T1000 (cell line): ENCODE measurements around the gene PABPC1L2B.
"Not testable (repeated sequence)": the region's sequence is repeated elsewhere in the genome, so short reads cannot be mapped to it uniquely, and the experiment has no call there.

ENCODE experiments used
- DNase-seq: peaks from one replicate; lab custom pipeline; 2025; ENCODE audit warnings: mixed read lengths; lab: John Stamatoyannopoulos, UW

PABPC1L2B gene

DNA sequence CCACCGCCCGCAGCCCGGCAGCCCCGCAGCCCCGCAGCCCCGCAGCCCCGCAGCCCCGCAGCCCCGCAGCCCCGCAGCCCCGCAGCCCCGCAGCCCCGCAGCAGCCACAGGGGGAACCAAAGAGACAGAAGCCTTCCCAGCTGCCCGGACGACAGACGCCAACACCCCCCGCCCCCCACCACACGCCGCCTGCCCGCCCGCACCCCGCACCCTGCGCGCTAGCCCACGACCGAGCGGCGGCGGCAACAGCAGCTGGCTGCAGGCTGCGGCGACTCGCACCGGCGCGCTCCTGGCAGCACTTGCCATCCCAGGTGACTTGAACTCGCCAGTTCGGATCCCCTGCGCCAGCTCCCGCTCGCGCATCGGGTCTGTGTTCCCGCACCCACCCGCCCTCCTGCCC, at the start of gene PABPC1L2B:
TSS of gene PABPC1L2B (plus strand) at position 207 of the 400 bp plus-strand sequence. CDS start 704 bp downstream, outside the sequence.
- DNase-seq, result not testable (repeated sequence)

DNA sequence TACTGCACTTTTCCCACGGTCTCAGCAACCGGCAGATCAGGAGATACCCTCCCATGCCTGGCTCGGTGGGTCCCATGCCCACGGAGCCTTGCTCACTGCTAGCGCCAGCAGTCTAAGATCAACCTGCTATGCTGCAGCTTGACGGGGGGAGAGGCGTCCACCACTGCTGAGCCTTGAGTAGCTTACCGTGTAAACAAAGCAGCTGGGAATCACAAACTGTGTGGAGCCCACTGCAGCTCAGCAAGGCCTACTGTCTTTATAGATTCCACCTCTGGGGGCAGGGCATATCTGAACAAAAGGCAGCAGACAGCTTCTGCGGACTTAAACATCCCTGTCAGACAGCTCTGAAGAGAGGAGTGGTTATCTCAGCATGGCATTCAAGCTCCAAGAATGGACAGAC, 42.8 kb upstream of the PABPC1L2B start:
- DNase-seq, result not testable (repeated sequence)

DNA sequence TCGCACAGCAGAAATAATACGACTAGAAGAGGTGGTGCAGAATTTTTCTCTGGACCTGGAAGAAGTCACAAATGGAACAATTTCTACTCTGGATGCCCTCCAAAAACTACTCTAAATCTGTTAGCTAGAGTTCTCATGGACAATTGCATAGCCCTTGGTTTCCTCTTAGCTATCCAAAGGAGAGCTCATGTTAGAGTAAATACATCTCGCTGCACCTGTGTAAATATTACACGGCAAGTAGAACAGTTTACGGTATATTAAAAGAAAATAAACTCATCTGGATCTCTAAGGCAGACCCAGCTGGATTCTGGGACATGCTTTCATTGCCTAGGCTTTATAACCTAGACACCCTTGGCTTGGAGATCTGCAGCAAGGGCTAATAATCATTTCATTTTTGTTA, 30.9 kb upstream of the PABPC1L2B start:
- not testable (repeated sequence) for DNase-seq

DNA sequence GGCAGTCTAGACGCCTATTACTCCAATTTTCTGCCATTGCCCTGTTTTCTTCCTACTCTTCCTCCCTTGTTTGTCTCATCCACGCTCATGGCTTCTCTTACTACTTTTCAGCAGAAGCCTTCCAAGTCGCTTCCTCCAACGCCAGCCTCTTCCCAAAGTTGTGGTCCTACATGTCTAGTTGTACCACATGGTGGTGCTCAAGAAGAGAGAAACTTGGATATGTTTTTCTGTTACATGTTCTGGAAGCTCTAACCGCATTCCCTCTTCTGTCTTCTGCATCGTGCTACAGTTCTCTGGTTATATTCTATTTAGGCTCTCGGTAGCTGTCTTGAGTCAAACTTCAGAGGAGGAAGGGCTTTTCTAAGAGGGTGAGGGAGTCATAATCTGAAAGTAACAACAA, 27.9 kb upstream of the PABPC1L2B start:
- not testable (repeated sequence) for DNase-seq

DNA sequence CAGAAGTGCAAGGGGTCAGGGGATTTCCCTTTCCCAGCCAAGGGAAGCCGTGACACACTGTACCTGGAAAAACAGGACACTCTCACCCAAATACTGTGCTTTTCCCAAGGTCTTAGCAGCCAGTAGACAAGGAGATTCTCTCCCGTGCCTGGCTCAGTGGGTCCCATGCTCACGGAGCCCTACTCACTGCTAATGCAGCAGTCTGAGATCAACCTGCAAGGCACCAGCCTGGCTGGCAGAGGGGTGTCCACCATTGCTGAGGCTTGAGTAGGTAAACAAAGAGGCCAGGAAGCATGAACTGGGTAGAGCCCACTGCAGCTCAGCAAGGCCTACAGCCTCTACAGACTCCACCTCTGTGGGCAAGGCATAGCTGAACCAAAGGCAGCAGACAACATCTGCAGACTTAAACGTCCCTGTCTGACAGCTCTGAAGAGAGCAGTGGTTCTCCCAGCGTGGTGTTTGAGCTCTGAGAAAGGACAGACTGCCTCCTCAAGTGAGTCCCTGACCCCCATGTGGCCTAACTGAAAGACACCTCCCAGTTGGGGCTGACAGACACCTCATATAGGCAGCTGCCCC, 21.8 kb upstream of the PABPC1L2B start:
- not testable (repeated sequence) for DNase-seq

DNA sequence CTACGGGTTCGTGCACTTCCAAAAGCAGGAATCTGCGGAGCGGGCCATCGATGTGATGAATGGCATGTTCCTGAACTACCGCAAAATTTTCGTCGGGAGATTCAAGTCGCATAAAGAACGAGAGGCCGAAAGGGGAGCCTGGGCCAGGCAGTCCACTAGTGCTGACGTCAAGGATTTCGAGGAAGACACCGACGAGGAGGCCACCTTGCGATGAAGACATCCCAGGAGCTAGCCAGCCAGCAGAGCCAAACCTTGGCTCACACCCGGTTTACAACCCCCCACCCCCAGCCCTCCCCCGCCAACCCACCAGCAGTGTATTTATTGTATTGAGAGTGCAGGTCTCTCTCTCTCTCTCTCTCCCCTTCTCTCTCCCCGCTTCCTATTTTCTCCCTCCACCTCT, 1.3 kb downstream of the PABPC1L2B start:
- DNase-seq, result not testable (repeated sequence)

DNA sequence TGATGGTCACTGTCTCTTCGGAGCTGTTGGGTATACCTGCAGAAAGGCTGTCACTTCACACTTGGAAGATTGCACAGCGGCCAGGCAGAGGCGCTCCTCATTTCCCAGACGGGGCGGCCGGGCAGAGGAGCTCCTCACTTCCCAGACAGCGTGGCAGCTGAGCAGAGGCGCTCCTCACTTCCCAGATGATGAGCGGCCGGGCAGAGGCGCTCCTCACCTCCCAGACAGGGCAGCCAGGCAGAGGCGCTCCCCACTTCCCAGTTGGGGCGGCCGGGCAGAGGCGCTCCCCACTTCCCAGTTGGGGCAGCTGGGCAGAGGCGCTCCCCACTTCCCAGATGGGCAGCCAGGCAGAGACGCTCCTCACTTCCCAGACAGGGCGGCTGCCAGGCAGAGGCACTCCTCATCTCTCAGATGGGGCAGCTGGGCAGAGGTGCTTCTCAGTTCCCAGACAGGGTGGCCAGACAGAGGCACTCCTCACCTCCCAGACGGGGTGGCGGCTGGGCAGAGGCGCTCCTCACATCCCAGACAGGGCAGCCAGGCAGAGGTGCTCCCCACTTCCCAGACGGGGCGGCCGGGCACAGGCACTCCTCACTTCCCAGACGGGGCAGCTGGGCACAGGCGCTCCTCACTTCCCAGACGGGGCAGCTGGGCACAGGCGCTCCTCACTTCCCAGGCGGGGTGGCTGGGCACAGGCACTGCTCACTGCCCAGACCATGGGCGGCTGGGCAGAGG, 18.8 kb downstream of the PABPC1L2B start:
- DNase-seq, result no peak

DNA sequence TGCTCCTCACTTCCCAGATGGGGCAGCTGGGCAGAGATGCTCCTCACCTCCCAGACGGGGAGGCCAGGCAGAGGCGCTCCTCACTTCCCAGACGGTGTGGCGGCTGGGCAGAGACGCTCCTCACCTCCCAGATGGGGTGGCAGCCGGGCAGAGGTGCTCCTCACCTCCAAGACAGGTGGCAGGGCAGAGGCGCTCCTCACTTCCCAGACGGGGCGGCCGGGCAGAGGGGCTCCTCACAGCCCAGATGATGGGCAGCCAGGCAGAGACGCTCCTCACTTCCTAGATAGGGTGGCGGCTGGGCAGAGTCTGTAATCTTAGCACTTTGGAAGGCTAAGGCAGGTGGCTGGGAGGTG, 19.3 kb downstream of the PABPC1L2B start:
- DNase-seq, result not testable (repeated sequence)

DNA sequence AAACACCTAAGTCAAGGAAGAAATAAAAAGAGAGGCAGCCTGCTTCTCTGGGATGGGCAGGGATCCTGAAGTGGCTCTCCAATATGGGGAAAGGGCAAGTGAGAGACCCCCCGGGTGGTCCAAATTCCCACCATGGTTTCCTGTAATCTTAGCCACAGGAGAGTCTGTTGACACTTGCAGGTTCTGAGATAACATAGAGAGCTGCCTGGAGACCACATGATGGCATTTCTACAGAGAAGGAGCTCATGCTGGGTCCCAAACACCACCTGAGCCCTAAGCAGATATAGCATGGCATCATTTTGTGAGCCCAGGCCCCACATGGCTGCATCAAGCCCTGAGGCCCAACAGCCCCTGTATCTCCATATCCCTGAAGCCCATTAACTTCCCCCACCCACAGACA, 26.1 kb downstream of the PABPC1L2B start:
- no peak for DNase-seq
